ENCODE data around the gene MCF2L2. TPM values are rescaled to one million over a fixed set of nuclear protein-coding genes. Genes with fewer than 3 reads are reported as not detected.

Gene MCF2L2
- polyA plus RNA-seq, 1 experiment: 0.11 TPM

DNA sequence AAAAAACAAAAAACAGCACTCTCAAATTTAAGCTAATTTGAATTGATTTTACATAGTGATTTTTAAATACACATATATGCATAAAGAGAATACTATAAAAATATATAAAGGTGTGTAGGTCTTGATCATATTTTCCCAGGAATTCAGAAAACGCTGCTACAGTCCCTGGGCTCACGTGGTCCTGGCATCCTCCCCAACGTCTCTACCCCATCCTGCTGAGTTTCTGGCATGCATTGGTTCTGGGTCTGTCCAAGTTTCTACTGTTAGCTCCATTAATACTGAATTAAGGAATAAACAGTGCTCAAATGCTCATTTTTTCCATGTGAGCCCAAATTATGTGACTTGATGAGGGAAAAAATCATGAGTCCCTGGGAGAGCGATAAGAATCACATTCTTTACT, 233.2 kb downstream of the MCF2L2 start:
- Histone ChIP-seq H3K36me3 (ENCODE audit: control insufficient read depth, insufficient read depth, low read length) (no peaks in the 10 kb centered on the region), H3K4me3 (ENCODE audit: low read depth, low read length) (no peak overlapping the region), H3K27me3 (ENCODE audit: control insufficient read depth, insufficient read depth, low read length) (no peaks in the 10 kb centered on the region)
- POLR2A ChIA-PET: no interaction called here
- CTCF ChIA-PET: interaction anchor here (2.3 kb wide), 1 partner anchor 10 kb away, joined by 6 read pairs; no protein-coding TSS in a partner anchor
- TF ChIP-seq, protein P1, sequence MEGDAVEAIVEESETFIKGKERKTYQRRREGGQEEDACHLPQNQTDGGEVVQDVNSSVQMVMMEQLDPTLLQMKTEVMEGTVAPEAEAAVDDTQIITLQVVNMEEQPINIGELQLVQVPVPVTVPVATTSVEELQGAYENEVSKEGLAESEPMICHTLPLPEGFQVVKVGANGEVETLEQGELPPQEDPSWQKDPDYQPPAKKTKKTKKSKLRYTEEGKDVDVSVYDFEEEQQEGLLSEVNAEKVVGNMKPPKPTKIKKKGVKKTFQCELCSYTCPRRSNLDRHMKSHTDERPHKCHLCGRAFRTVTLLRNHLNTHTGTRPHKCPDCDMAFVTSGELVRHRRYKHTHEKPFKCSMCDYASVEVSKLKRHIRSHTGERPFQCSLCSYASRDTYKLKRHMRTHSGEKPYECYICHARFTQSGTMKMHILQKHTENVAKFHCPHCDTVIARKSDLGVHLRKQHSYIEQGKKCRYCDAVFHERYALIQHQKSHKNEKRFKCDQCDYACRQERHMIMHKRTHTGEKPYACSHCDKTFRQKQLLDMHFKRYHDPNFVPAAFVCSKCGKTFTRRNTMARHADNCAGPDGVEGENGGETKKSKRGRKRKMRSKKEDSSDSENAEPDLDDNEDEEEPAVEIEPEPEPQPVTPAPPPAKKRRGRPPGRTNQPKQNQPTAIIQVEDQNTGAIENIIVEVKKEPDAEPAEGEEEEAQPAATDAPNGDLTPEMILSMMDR (IDR thresholded peaks at IDR 0.05; ENCODE audit: insufficient read depth, low read depth, low read length): no peak
- no peak for DNase-seq (ENCODE audit: low read depth)

DNA sequence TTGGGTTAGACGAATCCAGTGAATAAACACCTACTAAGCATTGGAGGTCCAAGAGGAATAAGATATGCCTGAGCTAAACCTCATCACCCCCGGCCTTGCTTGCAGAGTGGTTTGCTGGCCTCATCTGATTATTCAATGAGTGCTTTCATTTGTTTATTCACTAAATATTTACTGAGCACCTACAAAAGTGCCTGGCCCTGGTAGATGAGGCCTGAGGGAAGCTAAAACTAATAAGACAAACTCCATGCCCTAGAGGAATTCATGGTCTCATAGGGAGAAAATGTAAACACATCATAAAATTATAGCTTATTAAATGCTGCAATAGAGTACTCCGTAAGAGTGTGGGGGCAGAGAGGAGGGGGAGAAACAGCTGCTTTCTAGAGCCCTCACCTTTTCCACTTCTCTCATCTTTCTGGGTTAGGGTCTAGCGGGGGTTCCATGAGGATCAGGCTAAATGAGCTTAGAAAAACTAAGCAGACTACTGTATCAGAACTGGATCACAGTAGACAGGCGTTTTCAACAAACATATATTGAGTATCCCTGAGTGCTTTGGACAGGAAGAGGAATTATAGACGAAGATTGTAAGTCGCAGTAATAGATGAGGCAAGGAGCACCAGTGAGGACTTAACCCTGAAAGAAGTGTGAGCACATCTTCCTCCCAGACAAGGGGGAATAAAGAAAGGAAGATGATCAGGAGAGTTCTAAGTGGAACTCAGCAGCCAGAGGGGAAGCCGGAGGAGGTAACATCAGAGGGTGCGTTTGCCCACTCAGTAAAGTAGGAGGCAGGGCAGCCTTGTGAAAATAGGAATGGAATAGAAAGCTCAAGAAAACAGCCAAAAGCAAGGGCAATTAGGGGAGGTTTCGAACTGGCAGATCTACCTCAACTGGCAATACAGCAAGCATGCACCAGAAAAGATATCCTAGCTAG, 234.4 kb downstream of the MCF2L2 start:
- ChIA-PET POLR2A (no interaction called here), CTCF (interaction anchor here (0.6 to 2.3 kb wide), 6 partner anchors 8 to 1806 kb away, joined by 3 to 6 read pairs (median 3); no protein-coding TSS in a partner anchor)
- TF ChIP-seq, protein P1 (IDR thresholded peaks at IDR 0.05; ENCODE audit: insufficient read depth, low read depth, low read length): no peak
- Histone ChIP-seq H3K36me3 (ENCODE audit: control insufficient read depth, insufficient read depth, low read length) (no peaks in the 10 kb centered on the region), H3K4me3 (ENCODE audit: low read depth, low read length) (no peak overlapping the region), H3K27me3 (ENCODE audit: control insufficient read depth, insufficient read depth, low read length) (no peaks in the 10 kb centered on the region)
- DNase-seq (ENCODE audit: low read depth): peak; percentile 9

DNA sequence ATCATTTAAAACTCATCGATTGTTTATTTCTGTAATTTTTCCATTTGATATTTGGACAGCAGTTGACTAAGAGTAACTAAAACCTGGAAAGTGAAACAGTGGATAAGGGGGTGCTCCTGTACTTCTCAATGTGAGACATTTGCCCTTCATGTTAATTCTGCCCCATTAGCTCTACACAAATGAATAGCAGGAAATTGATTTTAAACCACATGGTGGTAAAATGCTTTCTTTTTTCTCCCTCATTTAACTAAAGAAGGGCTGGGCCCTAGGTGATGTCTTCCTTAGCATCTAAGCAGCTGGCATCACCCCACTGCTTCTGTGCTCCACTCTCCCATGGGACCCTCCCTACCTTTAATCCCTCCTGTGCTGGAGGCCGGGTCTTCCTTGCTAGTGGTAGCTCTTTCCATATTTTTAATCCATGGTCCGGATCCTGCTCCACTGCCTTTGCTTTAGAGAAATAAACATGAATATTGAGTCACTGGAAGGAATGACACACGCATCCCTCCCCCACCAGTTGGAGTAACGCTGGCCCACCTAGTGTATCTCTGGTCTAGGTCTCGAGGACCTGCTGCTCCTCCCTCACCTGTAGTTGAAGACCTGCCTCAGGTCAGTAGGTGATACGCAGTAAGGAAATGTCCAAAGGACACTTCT, 235.6 kb downstream of the MCF2L2 start:
- no peak for DNase-seq (ENCODE audit: low read depth)
- ChIA-PET CTCF (interaction anchor here (0.6 to 1.7 kb wide), 2 partner anchors 190 to 208 kb away, joined by 3 to 5 read pairs; no protein-coding TSS in a partner anchor), POLR2A (no interaction called here)
- TF ChIP-seq, protein P1 (IDR thresholded peaks at IDR 0.05; ENCODE audit: insufficient read depth, low read depth, low read length): no peak
- no peak overlapping the region for H3K4me3 ChIP-seq (ENCODE audit: low read depth, low read length)
- H3K27me3 ChIP-seq (ENCODE audit: control insufficient read depth, insufficient read depth, low read length): no peaks in the 10 kb centered on the region
- no peaks in the 10 kb centered on the region for H3K36me3 ChIP-seq (ENCODE audit: control insufficient read depth, insufficient read depth, low read length)

DNA sequence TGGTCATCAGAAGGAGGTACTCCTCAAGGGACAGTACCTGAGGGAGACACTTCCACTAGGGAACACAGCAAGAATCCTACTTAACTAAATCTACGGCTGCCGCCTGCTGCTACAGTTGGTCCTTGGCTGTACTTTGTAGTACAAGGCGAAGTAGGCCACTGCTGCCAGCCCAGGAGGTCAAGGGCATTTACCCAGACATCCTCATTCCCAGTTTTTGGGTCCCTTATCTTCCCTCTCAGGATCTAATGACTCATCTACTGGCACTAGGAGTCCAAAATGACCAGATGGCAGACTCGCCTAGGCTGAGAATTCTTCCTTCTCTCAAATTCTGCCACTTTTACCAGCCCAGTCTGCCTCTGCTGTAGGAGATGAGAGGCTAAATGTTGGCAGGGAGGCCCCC, 238.8 kb downstream of the MCF2L2 start:
- POLR2A ChIA-PET: no interaction called here
- Histone ChIP-seq H3K36me3 (ENCODE audit: control insufficient read depth, insufficient read depth, low read length) (no peaks in the 10 kb centered on the region), H3K27me3 (ENCODE audit: control insufficient read depth, insufficient read depth, low read length) (no peaks in the 10 kb centered on the region), H3K4me3 (ENCODE audit: low read depth, low read length) (no peak overlapping the region)
- CTCF ChIA-PET: no interaction called here
- TF ChIP-seq, protein P1 (IDR thresholded peaks at IDR 0.05; ENCODE audit: insufficient read depth, low read depth, low read length): no peak
- no peak for DNase-seq (ENCODE audit: low read depth)

DNA sequence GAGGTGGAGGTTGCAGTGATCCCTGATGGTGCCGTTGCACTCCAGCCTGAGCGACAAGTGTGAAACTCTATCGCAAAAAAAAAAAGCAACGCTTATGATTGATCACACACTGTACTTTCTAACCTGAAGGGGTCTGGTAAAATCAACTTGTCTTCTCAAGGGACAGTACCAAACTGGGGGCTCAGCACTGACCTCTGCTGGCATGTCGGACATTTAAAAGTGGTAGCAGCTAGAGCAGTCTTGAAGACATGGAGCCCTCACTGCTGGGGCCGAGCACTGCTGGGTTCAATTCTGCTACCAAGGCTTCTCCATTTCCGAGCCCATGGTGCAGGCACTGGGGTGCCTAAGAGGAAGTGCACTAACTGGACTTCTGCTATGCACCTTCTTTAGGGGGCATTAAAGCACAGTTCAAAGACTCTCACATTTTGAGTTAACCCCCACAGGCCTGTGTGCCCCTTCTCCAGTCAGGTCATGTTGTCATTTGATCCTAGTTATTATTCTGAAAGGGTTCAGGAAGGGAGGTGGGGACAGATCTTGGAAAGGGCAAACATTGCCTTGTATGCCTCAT, 239.4 kb downstream of the MCF2L2 start:
- ChIA-PET POLR2A (no interaction called here), CTCF (interaction anchor here (0.6 to 11.5 kb wide), 7 partner anchors 8 to 282 kb away, joined by 3 to 284 read pairs (median 4); no protein-coding TSS in a partner anchor)
- Histone ChIP-seq H3K36me3 (ENCODE audit: control insufficient read depth, insufficient read depth, low read length) (no peaks in the 10 kb centered on the region), H3K4me3 (ENCODE audit: low read depth, low read length) (no peak overlapping the region), H3K27me3 (ENCODE audit: control insufficient read depth, insufficient read depth, low read length) (no peaks in the 10 kb centered on the region)
- TF ChIP-seq, protein P1 (IDR thresholded peaks at IDR 0.05; ENCODE audit: insufficient read depth, low read depth, low read length): no peak; the same call in 1 of the 2 replicates
- no peak for DNase-seq (ENCODE audit: low read depth)

Data from BJ (cell line).